ENCODE data around the gene LRRC18.

LRRC18 gene

DNA sequence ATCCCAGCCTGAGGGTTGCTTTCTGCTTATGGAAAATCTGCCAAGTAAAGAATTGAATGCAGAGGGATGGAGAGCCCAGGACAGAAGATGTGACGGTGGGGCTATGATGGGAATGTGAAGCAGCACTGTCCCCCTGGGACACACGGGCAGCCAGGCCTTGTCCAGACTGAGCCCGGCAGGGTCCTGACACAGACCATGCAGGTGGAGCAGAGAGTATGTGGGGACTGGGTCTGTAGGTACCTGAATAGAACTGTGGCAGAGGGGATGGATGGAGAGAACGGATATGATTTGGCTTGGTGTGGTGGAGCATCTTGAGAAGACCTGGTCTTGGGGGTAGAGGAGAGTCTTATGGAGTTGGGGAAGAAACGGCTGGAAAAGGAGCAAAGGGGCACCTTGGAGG, 732 bp upstream of the LRRC18 start:
- TF ChIP-seq, protein P1, sequence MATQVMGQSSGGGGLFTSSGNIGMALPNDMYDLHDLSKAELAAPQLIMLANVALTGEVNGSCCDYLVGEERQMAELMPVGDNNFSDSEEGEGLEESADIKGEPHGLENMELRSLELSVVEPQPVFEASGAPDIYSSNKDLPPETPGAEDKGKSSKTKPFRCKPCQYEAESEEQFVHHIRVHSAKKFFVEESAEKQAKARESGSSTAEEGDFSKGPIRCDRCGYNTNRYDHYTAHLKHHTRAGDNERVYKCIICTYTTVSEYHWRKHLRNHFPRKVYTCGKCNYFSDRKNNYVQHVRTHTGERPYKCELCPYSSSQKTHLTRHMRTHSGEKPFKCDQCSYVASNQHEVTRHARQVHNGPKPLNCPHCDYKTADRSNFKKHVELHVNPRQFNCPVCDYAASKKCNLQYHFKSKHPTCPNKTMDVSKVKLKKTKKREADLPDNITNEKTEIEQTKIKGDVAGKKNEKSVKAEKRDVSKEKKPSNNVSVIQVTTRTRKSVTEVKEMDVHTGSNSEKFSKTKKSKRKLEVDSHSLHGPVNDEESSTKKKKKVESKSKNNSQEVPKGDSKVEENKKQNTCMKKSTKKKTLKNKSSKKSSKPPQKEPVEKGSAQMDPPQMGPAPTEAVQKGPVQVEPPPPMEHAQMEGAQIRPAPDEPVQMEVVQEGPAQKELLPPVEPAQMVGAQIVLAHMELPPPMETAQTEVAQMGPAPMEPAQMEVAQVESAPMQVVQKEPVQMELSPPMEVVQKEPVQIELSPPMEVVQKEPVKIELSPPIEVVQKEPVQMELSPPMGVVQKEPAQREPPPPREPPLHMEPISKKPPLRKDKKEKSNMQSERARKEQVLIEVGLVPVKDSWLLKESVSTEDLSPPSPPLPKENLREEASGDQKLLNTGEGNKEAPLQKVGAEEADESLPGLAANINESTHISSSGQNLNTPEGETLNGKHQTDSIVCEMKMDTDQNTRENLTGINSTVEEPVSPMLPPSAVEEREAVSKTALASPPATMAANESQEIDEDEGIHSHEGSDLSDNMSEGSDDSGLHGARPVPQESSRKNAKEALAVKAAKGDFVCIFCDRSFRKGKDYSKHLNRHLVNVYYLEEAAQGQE (IDR thresholded peaks at IDR 0.05; ENCODE audit: insufficient read depth in 1 of 2, low read depth in 2 of 2, low read length in 2 of 2): no peak
- TF ChIP-seq SIN3A (IDR thresholded peaks at IDR 0.05; ENCODE audit: borderline replicate concordance, insufficient read depth, low read length): no peak
- TF ChIP-seq TAF1 (IDR thresholded peaks at IDR 0.05; ENCODE audit: borderline replicate concordance, insufficient read depth, low read length): no peak
- no peak for TF ChIP-seq POLR2AphosphoS5 (IDR thresholded peaks at IDR 0.05; ENCODE audit: low read depth, low read length)
- no peak for TF ChIP-seq FOXP2 (optimal IDR thresholded peaks at IDR 0.05; ENCODE audit: borderline replicate concordance, extremely low read depth, extremely low read length, insufficient read depth)

GRCh38 chr10:48938990-48939536, 577 bp downstream of the LRRC18 start:
- no peak for TF ChIP-seq SIN3A (IDR thresholded peaks at IDR 0.05; ENCODE audit: borderline replicate concordance, insufficient read depth, low read length)
- TF ChIP-seq FOXP2 (optimal IDR thresholded peaks at IDR 0.05; ENCODE audit: borderline replicate concordance, extremely low read depth, extremely low read length, insufficient read depth): no peak
- no peak for TF ChIP-seq POLR2AphosphoS5 (IDR thresholded peaks at IDR 0.05; ENCODE audit: low read depth, low read length)
- TF ChIP-seq, protein P1 (IDR thresholded peaks at IDR 0.05; ENCODE audit: insufficient read depth in 1 of 2, low read depth in 2 of 2, low read length in 2 of 2): no peak
- no peak for TF ChIP-seq TAF1 (IDR thresholded peaks at IDR 0.05; ENCODE audit: borderline replicate concordance, insufficient read depth, low read length)

- TF ChIP-seq FOXP2 (optimal IDR thresholded peaks at IDR 0.05; ENCODE audit: borderline replicate concordance, extremely low read depth, extremely low read length, insufficient read depth): no peak
- no peak for TF ChIP-seq SIN3A (IDR thresholded peaks at IDR 0.05; ENCODE audit: borderline replicate concordance, insufficient read depth, low read length)
- no peak for TF ChIP-seq POLR2AphosphoS5 (IDR thresholded peaks at IDR 0.05; ENCODE audit: low read depth, low read length)
- TF ChIP-seq, protein P1 (IDR thresholded peaks at IDR 0.05; ENCODE audit: insufficient read depth in 1 of 2, low read depth in 2 of 2, low read length in 2 of 2): no peak
Observed at GRCh38 chr10:48938281-48938680, 1.4 kb downstream of the LRRC18 start.

DNA sequence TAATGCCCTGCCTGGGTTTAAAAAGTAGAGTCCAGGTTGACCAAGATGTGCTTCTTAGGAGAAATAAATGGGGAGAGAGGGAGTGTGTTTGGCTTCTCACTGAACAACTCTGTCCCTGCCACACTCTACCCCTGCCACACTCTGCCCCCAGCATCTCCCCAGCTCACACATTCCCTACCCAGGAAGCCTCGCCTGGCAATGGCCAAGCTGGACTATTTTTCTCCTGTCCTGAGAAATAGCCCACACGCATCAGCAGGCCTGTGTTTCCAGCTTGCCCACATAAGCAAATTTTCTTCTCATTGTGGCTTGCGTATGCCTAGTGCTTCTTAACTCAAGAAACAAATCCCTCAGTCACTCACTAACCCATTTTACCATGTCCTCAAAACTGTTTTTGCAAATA, 1.8 kb downstream of the LRRC18 start:
- TF ChIP-seq SIN3A (IDR thresholded peaks at IDR 0.05; ENCODE audit: borderline replicate concordance, insufficient read depth, low read length): no peak
- TF ChIP-seq, protein P1 (IDR thresholded peaks at IDR 0.05; ENCODE audit: insufficient read depth in 1 of 2, low read depth in 2 of 2, low read length in 2 of 2): no peak
- TF ChIP-seq FOXP2 (optimal IDR thresholded peaks at IDR 0.05; ENCODE audit: borderline replicate concordance, extremely low read depth, extremely low read length, insufficient read depth): no peak
- TF ChIP-seq POLR2AphosphoS5 (IDR thresholded peaks at IDR 0.05; ENCODE audit: low read depth, low read length): no peak
- no peak for TF ChIP-seq TAF1 (IDR thresholded peaks at IDR 0.05; ENCODE audit: borderline replicate concordance, insufficient read depth, low read length)

GRCh38 chr10:48935577-48935976, 4.1 kb downstream of the LRRC18 start:
- TF ChIP-seq POLR2AphosphoS5 (IDR thresholded peaks at IDR 0.05; ENCODE audit: low read depth, low read length) (no peak), TAF1 (IDR thresholded peaks at IDR 0.05; ENCODE audit: borderline replicate concordance, insufficient read depth, low read length) (no peak), FOXP2 (optimal IDR thresholded peaks at IDR 0.05; ENCODE audit: borderline replicate concordance, extremely low read depth, extremely low read length, insufficient read depth) (no peak), SIN3A (IDR thresholded peaks at IDR 0.05; ENCODE audit: borderline replicate concordance, insufficient read depth, low read length) (no peak)
- TF ChIP-seq, protein P1 (IDR thresholded peaks at IDR 0.05; ENCODE audit: insufficient read depth in 1 of 2, low read depth in 2 of 2, low read length in 2 of 2): no peak

Measured in PFSK-1 (cell line).